ENCODE results near the gene ARSG. TPM values are rescaled to one million over a fixed set of nuclear protein-coding genes. Genes with fewer than 3 reads are reported as not detected.

Gene ARSG
- total RNA-seq, 2 donors from 2014 or later, result 0.24 to 0.79 TPM

GRCh38 chr17:68429881-68430280 lies 138.6 kb downstream of the ARSG start:
- H3K4me3 ChIP-seq, result no peak overlapping the region
- intact Hi-C loops (cut with DNase I), result loop anchor here (10.0 kb wide), 1 partner anchor 165 kb away; no protein-coding TSS in a partner anchor
- no peaks in the 10 kb centered on the region for H3K9me3 ChIP-seq
- no peak for DNase-seq
- no peak overlapping the region for H3K9ac ChIP-seq (ENCODE audit: low read depth in 2 of 2, low read length in 2 of 2)
- no peaks in the 10 kb centered on the region for H3K27me3 ChIP-seq
- no peaks in the 10 kb centered on the region for H3K4me1 ChIP-seq
- no peak for TF ChIP-seq CTCF (IDR thresholded peaks at IDR 0.05)
- H3K36me3 ChIP-seq, result peaks cover 8% of the 10 kb centered on the region
- no peak overlapping the region for H3K27ac ChIP-seq

GRCh38 chr17:68431045-68431608 lies 139.8 kb downstream of the ARSG start:
- H3K27ac ChIP-seq, result no peak overlapping the region
- H3K9me3 ChIP-seq, result no peaks in the 10 kb centered on the region
- H3K27me3 ChIP-seq, result no peaks in the 10 kb centered on the region
- H3K36me3 ChIP-seq, result peaks cover 16% of the 10 kb centered on the region
- H3K4me3 ChIP-seq, result no peak overlapping the region
- no peak for TF ChIP-seq CTCF (IDR thresholded peaks at IDR 0.05)
- no peak for DNase-seq
- intact Hi-C loops (cut with DNase I), result loop anchor here (10.0 kb wide), 1 partner anchor 166 kb away; no protein-coding TSS in a partner anchor
- no peak overlapping the region for H3K9ac ChIP-seq (ENCODE audit: low read depth in 2 of 2, low read length in 2 of 2)
- no peaks in the 10 kb centered on the region for H3K4me1 ChIP-seq

GRCh38 chr17:68431661-68432071 lies 140.4 kb downstream of the ARSG start:
- Histone ChIP-seq H3K9me3 (no peaks in the 10 kb centered on the region), H3K4me1 (no peaks in the 10 kb centered on the region), H3K9ac (ENCODE audit: low read depth in 2 of 2, low read length in 2 of 2) (no peak overlapping the region), H3K36me3 (peaks cover 16% of the 10 kb centered on the region), H3K4me3 (no peak overlapping the region), H3K27ac (no peak overlapping the region), H3K27me3 (no peaks in the 10 kb centered on the region)
- intact Hi-C loops (cut with DNase I), result loop anchor here (10.0 kb wide), 1 partner anchor 167 kb away; no protein-coding TSS in a partner anchor
- peak; percentile 15 for DNase-seq
- TF ChIP-seq CTCF (IDR thresholded peaks at IDR 0.05), result no peak

GRCh38 chr17:68432086-68432864 lies 141.0 kb downstream of the ARSG start:
- Histone ChIP-seq H3K9me3 (no peaks in the 10 kb centered on the region), H3K4me1 (no peaks in the 10 kb centered on the region), H3K36me3 (peaks cover 16% of the 10 kb centered on the region), H3K9ac (ENCODE audit: low read depth in 2 of 2, low read length in 2 of 2) (no peak overlapping the region), H3K27ac (no peak overlapping the region), H3K4me3 (no peak overlapping the region), H3K27me3 (no peaks in the 10 kb centered on the region)
- no peak for DNase-seq
- intact Hi-C loops (cut with DNase I), result loop anchor here (10.0 kb wide), 1 partner anchor 167 kb away; no protein-coding TSS in a partner anchor
- no peak for TF ChIP-seq CTCF (IDR thresholded peaks at IDR 0.05)

- no peaks in the 10 kb centered on the region for H3K27me3 ChIP-seq
- H3K4me3 ChIP-seq, result no peak overlapping the region
- peaks cover 9% of the 10 kb centered on the region for H3K4me1 ChIP-seq
- H3K9me3 ChIP-seq, result no peaks in the 10 kb centered on the region
- no peak for TF ChIP-seq CTCF (IDR thresholded peaks at IDR 0.05)
- DNase-seq, result no peak
- H3K27ac ChIP-seq, result no peak overlapping the region
- peaks cover 16% of the 10 kb centered on the region for H3K36me3 ChIP-seq
- no peak overlapping the region for H3K9ac ChIP-seq (ENCODE audit: low read depth in 2 of 2, low read length in 2 of 2)
- intact Hi-C loops (cut with DNase I), result loop anchor here (10.0 kb wide), 1 partner anchor 168 kb away; no protein-coding TSS in a partner anchor
Measured at GRCh38 chr17:68433211-68433610, 141.9 kb downstream of the ARSG start.

All from colonic mucosa (tissue), 4 donors.